H9 (cell line): Measurements from ENCODE around the gene PEPD. TPM values are rescaled to one million over a fixed set of nuclear protein-coding genes. Genes with fewer than 3 reads are reported as not detected.
A peak's percentile ranks its signal among the peaks of the same experiment; 100 is the strongest.

Experiments used
- DNase-seq: peaks from one replicate; pipeline ENCODE4 v3.0.0-alpha.2; 2017
- H2AFZ ChIP-seq: one replicate; pipeline ENCODE4 v1.6.1; 2013; ENCODE audit warnings: mild to moderate bottlenecking, low read length, control low read depth, moderate library complexity
- H2AK5ac ChIP-seq: 2 replicates; pipeline ENCODE4 v1.6.1; 2013; ENCODE audit warnings: low read length, control low read depth, mixed read lengths; ENCODE audit not compliant: insufficient read length
- H2BK120ac ChIP-seq: one replicate; pipeline ENCODE4 v1.6.1; 2013; ENCODE audit warnings: low read depth, mild to moderate bottlenecking, low read length, control low read depth, inconsistent platforms; ENCODE audit not compliant: poor library complexity, severe bottlenecking
- H2BK12ac ChIP-seq: 2 replicates; pipeline ENCODE4 v1.6.1; 2013; ENCODE audit warnings: low read length, control low read depth, mixed read lengths, low read depth; ENCODE audit not compliant: insufficient read length
- H2BK15ac ChIP-seq: 2 replicates; pipeline ENCODE4 v1.6.1; 2013; ENCODE audit warnings: low read depth, low read length, control low read depth
- H2BK20ac ChIP-seq: one replicate; pipeline ENCODE4 v1.6.1; 2013; ENCODE audit warnings: low read depth, mild to moderate bottlenecking, low read length, control low read depth, inconsistent platforms; ENCODE audit not compliant: poor library complexity, severe bottlenecking
- H2BK5ac ChIP-seq: 2 replicates; pipeline ENCODE4 v1.6.1; 2013; ENCODE audit warnings: low read length, control low read depth, mixed read lengths; ENCODE audit not compliant: insufficient read length
- H3K14ac ChIP-seq: 2 replicates; pipeline ENCODE4 v1.6.1; 2013; ENCODE audit warnings: low read length, control low read depth; ENCODE audit not compliant: insufficient read depth
- H3K18ac ChIP-seq: 2 replicates; pipeline ENCODE4 v1.6.1; 2013; ENCODE audit warnings: low read depth, mild to moderate bottlenecking, mixed read lengths, low read length, control low read depth; ENCODE audit not compliant: insufficient read length
- H3K23ac ChIP-seq: 2 replicates; pipeline ENCODE4 v1.6.1; 2013; ENCODE audit warnings: low read length, control low read depth, mixed read lengths, low read depth; ENCODE audit not compliant: insufficient read length
- H3K23me2 ChIP-seq: 2 replicates; pipeline ENCODE4 v1.6.1; 2013; ENCODE audit warnings: low read depth, mild to moderate bottlenecking, mixed read lengths, low read length, control low read depth; ENCODE audit not compliant: insufficient read length, poor library complexity, severe bottlenecking
- H3K27ac ChIP-seq: 2 replicates; pipeline ENCODE4 v1.5.1; 2013; ENCODE audit warnings: low read length, control low read depth, mixed read lengths, low read depth; ENCODE audit not compliant: insufficient read length
- H3K27me3 ChIP-seq: 2 replicates; pipeline ENCODE4 v1.6.1; 2013; ENCODE audit warnings: low read length, control low read depth, inconsistent platforms; ENCODE audit not compliant: insufficient read depth
- H3K4ac ChIP-seq: 2 replicates; pipeline ENCODE4 v1.6.1; 2013; ENCODE audit warnings: low read depth, mild to moderate bottlenecking, control low read depth, inconsistent platforms, low read length, moderate library complexity
- H3K4me1 ChIP-seq: 2 replicates; pipeline ENCODE4 v1.6.1; 2013; ENCODE audit warnings: low read length, control low read depth, inconsistent platforms; ENCODE audit not compliant: insufficient read depth
- H3K4me2 ChIP-seq: 2 replicates; pipeline ENCODE4 v1.6.1; 2013; ENCODE audit warnings: low read length, control low read depth, mixed read lengths; ENCODE audit not compliant: insufficient read length, insufficient read depth
- H3K56ac ChIP-seq: 2 replicates; pipeline ENCODE4 v1.6.1; 2013; ENCODE audit warnings: low read depth, mild to moderate bottlenecking, mixed read lengths, low read length, control low read depth; ENCODE audit not compliant: insufficient read length
- H3K79me1 ChIP-seq: 2 replicates; pipeline ENCODE4 v1.6.1; 2013; ENCODE audit warnings: low read depth, mild to moderate bottlenecking, moderate library complexity, low read length, control low read depth, inconsistent platforms; ENCODE audit not compliant: insufficient read depth, poor library complexity, severe bottlenecking
- H3K79me2 ChIP-seq: 2 replicates; pipeline ENCODE4 v1.6.1; 2013; ENCODE audit warnings: low read length, control low read depth, inconsistent platforms; ENCODE audit not compliant: insufficient read depth
- H3K9ac ChIP-seq: 2 replicates; pipeline ENCODE4 v1.6.1; 2013; ENCODE audit warnings: low read length, control low read depth, mixed read lengths; ENCODE audit not compliant: insufficient read length; ENCODE audit errors: extremely low read depth
- H3K9me3 ChIP-seq: one replicate; pipeline ENCODE4 v1.6.1; 2013; ENCODE audit warnings: low read depth, low read length, inconsistent platforms; ENCODE audit not compliant: control insufficient read depth
- H3T11ph ChIP-seq: one replicate; pipeline ENCODE4 v1.6.1; 2013; ENCODE audit warnings: mild to moderate bottlenecking, low read length, control low read depth, inconsistent platforms
- H4K20me1 ChIP-seq: one replicate; pipeline ENCODE4 v1.6.1; 2013; ENCODE audit not compliant: control insufficient read depth, insufficient read length, insufficient read depth
- H4K5ac ChIP-seq: 2 replicates; pipeline ENCODE4 v1.6.1; 2013; ENCODE audit warnings: low read depth, mild to moderate bottlenecking, mixed read lengths, low read length, control low read depth; ENCODE audit not compliant: insufficient read length
- H4K8ac ChIP-seq: replicated peaks from 2 replicates; pipeline ENCODE4 v1.6.1; 2013; ENCODE audit warnings: low read length, control low read depth, mixed read lengths, low read depth; ENCODE audit not compliant: insufficient read length
- H4K91ac ChIP-seq: 2 replicates; pipeline ENCODE4 v1.6.1; 2013; ENCODE audit warnings: low read depth, mild to moderate bottlenecking, moderate library complexity, mixed read lengths, low read length, control low read depth; ENCODE audit not compliant: insufficient read length
- H3K27ac Mint-ChIP-seq, 3 experiments: 2 replicates in 2 of 3; 3 replicates in 1 of 3; pipeline ENCODE4 v1.8.0; 2020 to 2021; ENCODE audit warnings: mixed read lengths in 3 of 3, mild to moderate bottlenecking in 1 of 3, moderate library complexity in 1 of 3
- H3K27me3 Mint-ChIP-seq: 2 replicates; pipeline ENCODE4 v1.8.0; 2021; ENCODE audit warnings: low read depth, mild to moderate bottlenecking, moderate library complexity, mixed read lengths
- H3K36me3 Mint-ChIP-seq, 3 experiments: 2 replicates in 2 of 3; 3 replicates in 1 of 3; pipeline ENCODE4 v1.8.0; 2020 to 2021; ENCODE audit warnings: low read depth in 3 of 3, mixed read lengths in 3 of 3; ENCODE audit not compliant: insufficient read depth in 1 of 3
- H3K4me1 Mint-ChIP-seq, 2 experiments: 2 replicates each; pipeline ENCODE4 v1.8.0; 2020; ENCODE audit warnings: mixed read lengths in 2 of 2
- H3K4me3 Mint-ChIP-seq, 2 experiments: 2 replicates in 1 of 2; 3 replicates in 1 of 2; pipeline ENCODE4 v1.8.0; 2020 to 2021; ENCODE audit warnings: mild to moderate bottlenecking in 2 of 2, mixed read lengths in 2 of 2, moderate library complexity in 1 of 2
- H3K9me3 Mint-ChIP-seq, 2 experiments: 2 replicates in 1 of 2; 3 replicates in 1 of 2; pipeline ENCODE4 v1.8.0; 2020; ENCODE audit warnings: mild to moderate bottlenecking in 2 of 2, mixed read lengths in 2 of 2, moderate library complexity in 1 of 2
- CTCF ChIP-seq: fragments of 200-600 bp; sonication (generic); conservative IDR thresholded peaks from 3 replicates; pipeline ENCODE4 v1.8.0; 2021; ENCODE audit warnings: antibody characterized with exemption, mild to moderate bottlenecking
- WGBS: extraction: QIAGEN DNeasy Blood & Tissue Kit; methylation state at CpG from one replicate; pipeline ENCODE4 v1.1.7; 2013; ENCODE audit warnings: missing lambda C conversion rate, low lambda C conversion rate, mixed read lengths; ENCODE audit not compliant: insufficient read length; ENCODE audit errors: extremely low coverage; 5-methylcytosine and 5-hydroxymethylcytosine counted together
- total RNA-seq: library from RNA; stranded (reverse); gene quantifications from 2 replicates; pipeline ENCODE4 v1.2.1, GENCODE V29; 2021

The PEPD gene
- total RNA-seq, 1 experiment from 2014 or later, result 52.8 TPM

GRCh38 chr19:33427801-33428626 is 93.6 kb downstream of the PEPD start:
- DNase-seq, result no peak
- no peak overlapping the region for H3K27ac ChIP-seq
- H4K5ac ChIP-seq, result no peak overlapping the region
- no peak overlapping the region for H3K18ac ChIP-seq
- H3K4me1 ChIP-seq, result no peaks in the 10 kb centered on the region
- no peaks in the 10 kb centered on the region for H3K27me3 ChIP-seq
- H3K9me3 Mint-ChIP-seq, result no peaks in the 10 kb centered on the region
- H2BK20ac ChIP-seq, result no peak overlapping the region
- H3K4me3 Mint-ChIP-seq, result no peak overlapping the region
- no peak overlapping the region for H2BK15ac ChIP-seq
- H2BK12ac ChIP-seq, result no peak overlapping the region
- H2AK5ac ChIP-seq, result no peak overlapping the region
- H2BK120ac ChIP-seq, result no peak overlapping the region
- H3K23me2 ChIP-seq, result no peaks in the 10 kb centered on the region
- no peaks in the 10 kb centered on the region for H3K9me3 ChIP-seq
- H2AFZ ChIP-seq, result no peak overlapping the region
- no peak overlapping the region for H3K56ac ChIP-seq
- no peak overlapping the region for H2BK5ac ChIP-seq
- H3K14ac ChIP-seq, result no peak overlapping the region
- peak overlapping the region in 1 of 3 experiments; percentile 42; a peak in 3 of 7 replicates for H3K27ac Mint-ChIP-seq
- peak; percentile 32 for TF ChIP-seq CTCF
- no CpG with 5 or more reads among the region's 22 CpGs for WGBS
- H3K36me3 Mint-ChIP-seq, result peaks cover 0 to 3% (median 0%) of the 10 kb centered on the region in 3 experiments; a peak in 1 of 7 replicates
- H3K79me2 ChIP-seq, result no peaks in the 10 kb centered on the region
- no peaks in the 10 kb centered on the region for H3K27me3 Mint-ChIP-seq
- no peak overlapping the region for H3K4ac ChIP-seq
- no peak overlapping the region for H4K91ac ChIP-seq
- H3K23ac ChIP-seq, result no peak overlapping the region
- H3K4me1 Mint-ChIP-seq, result peaks cover 0 to 2% of the 10 kb centered on the region in 2 experiments; a peak in 1 of 4 replicates
- H3K79me1 ChIP-seq, result no peaks in the 10 kb centered on the region
- no peak overlapping the region for H3K9ac ChIP-seq
- no peaks in the 10 kb centered on the region for H4K20me1 ChIP-seq
- no peak overlapping the region for H3T11ph ChIP-seq
- no peak overlapping the region for H4K8ac ChIP-seq
- H3K4me2 ChIP-seq, result no peak overlapping the region
